ENCODE results near the gene WDR6.

The WDR6 gene, protein sequence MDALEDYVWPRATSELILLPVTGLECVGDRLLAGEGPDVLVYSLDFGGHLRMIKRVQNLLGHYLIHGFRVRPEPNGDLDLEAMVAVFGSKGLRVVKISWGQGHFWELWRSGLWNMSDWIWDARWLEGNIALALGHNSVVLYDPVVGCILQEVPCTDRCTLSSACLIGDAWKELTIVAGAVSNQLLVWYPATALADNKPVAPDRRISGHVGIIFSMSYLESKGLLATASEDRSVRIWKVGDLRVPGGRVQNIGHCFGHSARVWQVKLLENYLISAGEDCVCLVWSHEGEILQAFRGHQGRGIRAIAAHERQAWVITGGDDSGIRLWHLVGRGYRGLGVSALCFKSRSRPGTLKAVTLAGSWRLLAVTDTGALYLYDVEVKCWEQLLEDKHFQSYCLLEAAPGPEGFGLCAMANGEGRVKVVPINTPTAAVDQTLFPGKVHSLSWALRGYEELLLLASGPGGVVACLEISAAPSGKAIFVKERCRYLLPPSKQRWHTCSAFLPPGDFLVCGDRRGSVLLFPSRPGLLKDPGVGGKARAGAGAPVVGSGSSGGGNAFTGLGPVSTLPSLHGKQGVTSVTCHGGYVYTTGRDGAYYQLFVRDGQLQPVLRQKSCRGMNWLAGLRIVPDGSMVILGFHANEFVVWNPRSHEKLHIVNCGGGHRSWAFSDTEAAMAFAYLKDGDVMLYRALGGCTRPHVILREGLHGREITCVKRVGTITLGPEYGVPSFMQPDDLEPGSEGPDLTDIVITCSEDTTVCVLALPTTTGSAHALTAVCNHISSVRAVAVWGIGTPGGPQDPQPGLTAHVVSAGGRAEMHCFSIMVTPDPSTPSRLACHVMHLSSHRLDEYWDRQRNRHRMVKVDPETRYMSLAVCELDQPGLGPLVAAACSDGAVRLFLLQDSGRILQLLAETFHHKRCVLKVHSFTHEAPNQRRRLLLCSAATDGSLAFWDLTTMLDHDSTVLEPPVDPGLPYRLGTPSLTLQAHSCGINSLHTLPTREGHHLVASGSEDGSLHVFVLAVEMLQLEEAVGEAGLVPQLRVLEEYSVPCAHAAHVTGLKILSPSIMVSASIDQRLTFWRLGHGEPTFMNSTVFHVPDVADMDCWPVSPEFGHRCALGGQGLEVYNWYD

DNA sequence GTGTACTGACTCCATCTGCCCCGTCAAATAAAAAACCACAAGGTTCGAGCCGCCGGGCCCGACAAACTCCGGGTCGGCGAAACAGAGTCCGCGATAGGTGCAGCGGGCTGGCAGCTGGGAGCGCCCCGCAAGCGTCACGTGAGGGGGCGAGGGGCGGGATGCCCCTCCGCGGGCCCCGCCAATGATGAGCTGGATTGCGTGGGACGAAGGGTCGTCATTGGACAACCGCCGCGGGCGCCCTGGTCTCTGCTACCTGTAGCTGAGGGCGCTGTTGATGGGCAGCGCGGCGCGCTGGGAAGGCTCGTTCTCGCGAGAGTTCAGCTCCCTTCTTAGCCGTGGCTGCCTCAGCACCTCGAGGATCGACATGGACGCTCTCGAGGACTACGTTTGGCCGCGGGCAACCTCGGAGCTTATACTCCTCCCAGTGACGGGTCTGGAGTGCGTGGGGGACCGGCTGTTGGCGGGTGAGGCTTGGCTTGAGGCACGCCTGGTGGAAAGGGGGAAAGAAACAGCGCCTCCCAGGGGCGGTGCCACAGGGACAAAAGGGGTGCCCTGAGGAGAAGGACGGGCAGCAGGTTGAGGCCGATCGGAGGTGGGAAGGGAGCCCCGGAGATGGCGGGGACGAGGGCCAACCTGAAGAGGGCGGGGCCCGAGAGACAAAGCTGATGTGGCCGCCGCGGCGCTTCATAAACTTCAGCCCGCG, at the start of gene WDR6:
WDR6 (plus strand) TSS at position 324 of the 703 bp plus-strand sequence; CDS start at position 365, 41 bp downstream.
- peak; percentile 92 to 94 (median 93) for DNase-seq (ENCODE audit: low read depth in 3 of 3)

DNA sequence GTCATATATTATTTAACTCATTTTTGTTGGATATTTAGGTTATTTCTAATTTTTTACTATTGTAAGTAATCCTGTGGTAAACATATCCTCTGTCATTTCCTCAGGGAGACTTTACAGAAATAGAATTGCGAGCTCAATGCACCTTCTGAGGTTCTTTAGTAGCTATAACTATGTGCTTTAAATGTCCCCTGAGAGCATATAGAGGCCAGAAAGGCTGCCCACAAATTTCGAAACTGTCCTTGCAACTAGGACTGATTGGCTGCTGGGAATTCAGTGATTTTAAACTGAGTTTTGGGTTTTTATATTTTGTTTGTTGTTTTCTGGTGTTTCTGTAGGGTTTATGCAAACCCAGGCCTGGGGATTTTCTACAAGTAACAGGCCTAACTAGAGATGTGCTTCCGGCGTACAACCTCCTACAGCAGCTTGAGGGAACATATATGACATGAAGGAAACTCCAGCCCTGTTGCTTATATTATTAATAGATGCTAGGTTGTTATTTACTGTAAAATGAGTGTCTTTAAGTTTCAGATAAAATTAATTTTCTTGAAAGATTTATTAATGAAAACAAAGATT, 46.3 kb upstream of the WDR6 start:
- no peak for DNase-seq (ENCODE audit: low read depth in 3 of 3)

DNA sequence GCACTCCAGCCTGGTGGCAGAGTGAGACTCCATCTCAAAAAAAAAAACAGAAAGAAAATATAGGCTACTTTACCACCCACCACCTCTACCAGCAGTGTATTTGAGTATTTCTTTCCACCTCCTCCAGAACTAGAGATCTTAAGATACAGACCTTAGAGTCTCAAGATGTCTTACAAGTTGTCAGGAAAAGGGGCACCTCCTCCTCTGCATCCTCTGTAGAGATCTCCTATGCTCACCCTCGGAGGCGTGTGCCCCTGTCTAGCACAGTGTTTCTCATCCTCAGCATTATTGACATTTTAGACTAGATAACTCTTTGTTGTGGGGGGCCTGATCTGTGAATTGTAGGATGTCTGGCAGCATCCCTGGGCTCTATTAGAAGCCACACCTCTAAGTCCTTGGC, 44.9 kb upstream of the WDR6 start:
- DNase-seq (ENCODE audit: low read depth in 3 of 3) = no peak

DNA sequence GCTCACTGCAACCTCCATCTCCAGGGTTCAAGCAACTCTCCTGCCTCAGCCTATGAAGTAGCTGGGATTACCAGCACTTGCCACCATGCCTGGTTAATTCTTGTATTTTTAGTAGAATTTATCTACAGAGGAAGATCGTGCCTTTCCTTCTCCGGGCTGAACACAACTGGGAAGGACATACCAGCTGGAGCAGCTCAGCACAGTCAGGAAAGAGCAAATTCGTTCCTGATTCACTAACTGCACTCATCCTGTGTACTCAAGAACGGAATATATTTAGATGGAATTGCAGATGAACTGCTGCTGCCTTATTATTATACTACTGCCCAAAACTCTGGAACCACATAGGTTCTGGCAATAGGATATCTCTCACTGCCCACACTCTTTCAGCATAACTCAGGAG, 44.3 kb upstream of the WDR6 start:
- DNase-seq (ENCODE audit: low read depth in 3 of 3) = no peak

DNA sequence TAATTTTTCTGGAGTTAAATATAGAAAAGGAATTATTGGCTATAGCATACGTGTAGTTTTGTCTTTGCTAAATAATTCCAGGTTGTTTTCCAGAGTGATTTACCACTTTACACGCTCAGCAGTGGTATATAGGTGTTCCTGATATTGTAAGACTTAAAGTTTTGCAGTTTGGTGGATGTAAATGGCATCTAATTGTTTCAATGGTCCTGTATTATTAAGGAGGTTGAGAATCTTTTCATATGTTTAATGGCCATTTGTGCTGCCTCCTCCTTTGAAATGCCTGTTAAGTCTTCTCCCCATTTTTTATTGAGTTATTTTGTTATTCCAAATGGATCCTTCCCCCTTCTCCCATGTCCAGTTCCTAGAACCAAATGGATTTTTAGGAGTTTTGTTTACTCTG, 43.6 kb upstream of the WDR6 start:
- DNase-seq (ENCODE audit: low read depth in 3 of 3) = no peak

DNA sequence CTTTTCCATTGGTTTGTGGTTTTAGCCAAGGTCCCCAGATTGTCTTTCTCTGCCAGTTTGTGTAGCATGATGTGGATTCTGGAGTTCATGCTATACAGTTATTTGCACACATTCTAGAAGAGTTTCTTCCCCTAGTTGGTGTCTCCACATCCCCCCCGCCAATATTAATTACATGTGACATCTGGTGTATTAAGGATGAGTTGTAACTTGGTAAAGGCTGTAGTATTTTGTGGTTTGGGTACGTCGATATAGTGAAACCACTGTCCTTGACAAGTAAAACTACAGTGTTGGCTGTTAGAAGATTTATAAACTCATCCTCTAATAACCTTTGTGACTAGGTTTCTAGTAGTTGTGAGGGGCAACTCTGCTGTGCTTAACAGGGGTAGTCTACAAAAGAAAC, 40.8 kb upstream of the WDR6 start:
- no peak for DNase-seq (ENCODE audit: low read depth in 3 of 3)

DNA sequence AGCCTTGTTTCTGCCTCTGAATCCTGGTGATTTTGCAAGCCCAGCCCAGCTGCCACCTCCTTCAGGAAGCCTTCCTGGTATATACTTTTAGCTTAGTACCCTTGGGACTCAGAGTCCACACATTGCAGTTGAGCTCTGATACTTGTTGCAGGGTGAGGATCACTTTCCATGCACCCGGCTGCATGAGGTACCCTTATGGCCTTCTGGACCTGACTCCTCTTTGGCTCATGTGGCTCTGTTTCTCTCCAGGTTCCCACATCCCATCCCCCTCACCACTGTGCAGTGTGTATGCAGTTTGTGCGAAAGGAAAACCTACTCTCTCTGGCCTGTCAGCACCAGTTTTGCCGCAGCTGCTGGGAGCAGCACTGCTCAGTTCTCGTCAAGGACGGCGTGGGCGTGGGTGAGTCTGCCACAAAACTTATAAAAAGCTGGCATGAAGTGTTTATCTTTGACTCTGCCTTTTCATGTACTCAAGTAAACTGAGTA, 40.3 kb upstream of the WDR6 start:
- no peak for DNase-seq (ENCODE audit: low read depth in 3 of 3)

DNA sequence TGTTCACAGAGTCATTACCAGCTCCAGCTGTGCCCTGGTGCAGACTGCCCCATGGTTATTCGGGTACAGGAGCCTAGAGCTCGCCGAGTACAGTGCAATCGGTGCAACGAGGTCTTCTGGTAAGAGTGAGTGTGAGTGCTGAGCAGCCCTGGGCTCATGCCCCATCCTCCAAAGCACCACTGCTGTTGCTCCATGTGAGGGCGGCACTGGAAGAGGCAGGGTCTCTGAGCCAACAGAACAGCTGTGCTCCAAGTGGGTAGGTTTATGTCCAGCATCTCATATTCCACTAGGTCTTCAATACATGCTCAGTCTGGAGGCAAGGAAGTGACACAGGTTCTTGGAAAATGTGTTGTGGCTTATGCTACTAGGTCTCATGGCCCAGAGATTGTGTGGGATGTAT, 36.6 kb upstream of the WDR6 start:
- no peak for DNase-seq (ENCODE audit: low read depth in 3 of 3)

DNA sequence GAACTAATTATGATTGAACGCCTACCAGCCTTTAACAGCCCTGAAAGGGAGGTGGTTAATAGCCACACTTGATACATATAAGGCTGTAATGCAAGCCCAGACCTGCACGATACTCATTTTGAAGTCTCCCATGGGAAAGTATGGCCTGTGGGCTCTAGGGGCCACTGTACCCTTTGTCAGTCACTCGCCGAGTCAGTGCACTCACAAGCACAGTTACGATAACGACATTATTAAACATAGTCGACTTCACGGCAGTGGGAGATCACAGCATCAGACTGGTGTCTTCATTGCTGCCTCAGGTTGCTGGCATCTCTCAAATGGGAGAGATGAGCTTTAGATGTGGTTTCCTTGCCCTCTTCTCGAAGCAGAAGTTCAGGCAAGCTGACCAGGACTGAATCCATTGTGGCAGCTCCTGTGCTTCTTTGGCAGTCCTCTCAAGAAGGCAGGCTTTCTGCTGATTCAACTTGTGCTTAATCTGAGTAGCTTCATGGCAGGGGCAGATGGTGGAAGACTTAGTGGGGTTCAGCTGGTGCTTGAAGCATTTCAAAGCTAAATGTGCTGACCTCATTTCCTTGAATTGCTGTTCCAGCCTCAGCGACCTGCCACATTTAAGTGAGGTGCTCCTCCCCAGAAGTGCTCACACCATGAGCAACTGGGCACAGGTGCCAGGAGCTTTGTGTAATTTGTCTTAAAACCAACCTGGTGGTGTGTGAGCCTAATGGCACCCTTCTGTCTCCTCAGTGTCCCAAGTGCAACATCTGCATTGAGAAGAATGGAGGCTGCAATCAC, 32.9 kb upstream of the WDR6 start:
- no peak for DNase-seq (ENCODE audit: low read depth in 3 of 3)

DNA sequence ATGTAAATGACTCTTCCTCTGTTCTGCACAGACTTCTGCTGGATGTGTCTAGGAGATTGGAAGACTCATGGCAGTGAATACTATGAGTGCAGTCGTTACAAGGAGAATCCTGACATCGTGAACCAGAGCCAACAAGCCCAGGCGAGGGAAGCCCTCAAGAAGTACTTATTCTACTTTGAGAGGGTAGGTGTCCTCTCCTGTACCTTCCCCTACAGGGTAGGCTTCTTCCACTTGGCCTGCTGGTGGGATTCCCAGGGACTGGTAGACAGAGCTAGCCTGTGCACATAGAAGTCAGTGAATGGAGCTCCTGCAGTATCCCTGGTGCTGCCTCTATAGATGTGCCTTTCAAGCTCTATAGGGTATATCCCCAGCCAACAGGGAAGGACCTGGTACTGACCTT, 27.7 kb upstream of the WDR6 start:
- DNase-seq (ENCODE audit: low read depth in 3 of 3) = no peak

DNA sequence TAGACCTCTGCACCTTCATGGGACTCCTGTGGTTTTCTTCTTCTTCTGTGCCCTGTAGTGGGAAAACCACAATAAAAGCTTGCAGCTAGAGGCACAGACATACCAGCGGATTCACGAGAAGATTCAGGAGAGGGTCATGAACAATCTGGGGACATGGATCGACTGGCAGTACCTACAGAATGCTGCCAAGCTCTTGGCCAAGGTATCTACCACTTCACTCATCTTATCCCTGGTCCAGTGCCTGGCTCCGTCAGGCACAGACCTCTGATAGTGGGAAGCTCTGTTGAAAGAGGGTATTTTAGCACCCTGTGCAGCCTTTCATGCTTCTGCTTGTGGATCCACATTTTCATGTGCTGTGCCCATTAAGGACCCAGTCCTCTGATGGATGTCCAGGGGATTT, 26.9 kb upstream of the WDR6 start:
- no peak for DNase-seq (ENCODE audit: low read depth in 3 of 3)

DNA sequence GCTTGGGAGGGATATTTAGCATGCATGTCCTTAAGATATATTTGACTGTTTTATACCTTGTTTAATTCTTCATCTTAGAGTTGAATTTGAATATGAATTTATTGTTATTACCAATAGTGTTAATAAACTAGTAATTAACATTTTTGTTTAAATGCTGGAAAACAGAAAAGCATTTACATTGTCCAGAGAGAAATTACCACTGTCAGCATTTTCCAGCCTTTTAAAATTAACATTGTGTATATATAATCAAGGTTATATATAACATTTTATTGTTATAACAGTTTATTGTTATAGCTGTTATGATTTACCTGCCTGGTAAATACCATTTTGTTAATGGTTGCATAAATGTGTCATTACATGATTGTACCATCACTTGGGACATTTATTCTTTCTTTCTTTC, 25.2 kb upstream of the WDR6 start:
- DNase-seq (ENCODE audit: low read depth in 3 of 3) = no peak

DNA sequence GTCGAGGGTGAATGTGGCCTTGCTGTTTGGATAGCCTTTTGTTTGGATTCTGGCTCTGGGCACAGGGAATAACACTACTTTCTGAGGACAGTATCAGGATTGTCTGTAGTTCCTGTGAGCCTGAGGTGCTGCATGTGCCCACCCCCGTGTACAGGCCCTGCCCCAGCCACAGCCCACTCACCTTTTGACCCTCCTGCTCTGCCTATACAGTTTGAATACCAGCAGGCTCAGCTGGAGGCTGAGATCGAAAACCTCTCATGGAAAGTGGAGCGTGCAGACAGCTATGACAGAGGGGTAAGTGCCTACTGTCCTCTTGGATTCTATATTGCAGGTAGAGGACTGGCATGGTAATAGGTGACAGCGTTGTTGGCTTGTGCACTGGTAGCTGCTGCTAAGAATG, 24.5 kb upstream of the WDR6 start:
- DNase-seq (ENCODE audit: low read depth in 3 of 3) = no peak

DNA sequence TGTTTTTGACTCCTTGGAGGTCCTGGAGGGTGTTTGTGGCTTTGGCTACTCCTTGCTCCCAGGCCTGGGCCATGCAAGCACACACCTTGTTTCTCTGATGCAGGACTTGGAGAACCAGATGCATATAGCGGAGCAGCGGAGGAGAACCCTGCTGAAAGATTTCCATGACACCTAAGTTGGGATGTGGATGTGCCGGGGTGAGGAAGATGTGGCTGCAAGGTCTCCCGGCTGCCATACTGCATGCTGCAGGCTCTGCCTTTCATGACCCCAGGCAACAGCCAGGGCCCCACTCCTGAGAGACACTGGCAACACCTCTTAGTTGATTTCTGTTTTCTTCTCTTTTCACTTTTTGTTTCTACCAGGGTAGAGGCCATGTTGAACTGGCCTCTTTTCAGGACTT, 24.1 kb upstream of the WDR6 start:
- DNase-seq (ENCODE audit: low read depth in 3 of 3) = no peak

DNA sequence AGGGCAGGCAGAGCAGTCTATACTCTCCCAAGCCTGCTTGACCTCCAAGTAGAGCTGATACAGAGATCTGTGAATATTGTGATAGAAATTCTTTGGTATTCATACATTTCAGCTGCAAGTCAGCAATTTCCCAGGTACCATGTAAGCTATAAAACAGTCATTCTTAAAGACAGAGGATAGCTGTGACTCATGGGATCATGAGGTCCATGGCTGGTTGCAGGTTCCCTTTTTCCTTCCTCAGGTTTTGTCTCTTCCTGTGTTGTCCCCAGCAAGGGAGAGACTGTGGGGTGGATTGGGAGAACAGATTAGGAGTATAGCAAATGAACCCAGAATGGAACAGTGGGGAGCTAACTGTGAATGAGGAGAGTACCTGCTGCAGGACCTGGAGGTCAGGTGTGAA, 22.5 kb upstream of the WDR6 start:
- no peak for DNase-seq (ENCODE audit: low read depth in 3 of 3)

DNA sequence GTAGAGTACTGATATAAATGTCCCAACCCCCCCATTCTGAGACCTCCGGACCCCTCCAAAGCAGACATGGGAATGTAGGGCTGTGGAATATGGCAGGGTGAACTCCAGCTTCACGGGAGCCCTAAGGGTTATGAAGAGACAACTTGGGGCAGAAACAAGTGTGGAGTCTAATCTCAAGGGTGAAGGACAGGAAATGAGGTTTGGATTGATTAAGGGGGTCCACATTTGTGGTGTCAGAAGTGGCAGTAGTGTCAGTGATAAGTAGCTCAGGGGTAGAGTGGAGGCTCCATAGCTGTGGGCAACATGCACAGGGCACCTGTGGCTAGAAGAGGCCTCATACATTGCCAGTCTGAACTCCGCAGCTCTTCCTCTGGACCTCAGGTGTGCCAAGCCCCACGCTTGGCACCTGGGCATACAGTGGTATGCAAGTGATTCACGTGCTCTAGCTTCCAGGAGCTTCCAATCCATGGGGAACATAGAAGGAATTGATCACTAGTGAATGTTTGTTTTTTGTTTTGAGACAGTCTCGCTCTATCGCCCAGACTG, 21.3 kb upstream of the WDR6 start:
- no peak for DNase-seq (ENCODE audit: low read depth in 3 of 3)

DNA sequence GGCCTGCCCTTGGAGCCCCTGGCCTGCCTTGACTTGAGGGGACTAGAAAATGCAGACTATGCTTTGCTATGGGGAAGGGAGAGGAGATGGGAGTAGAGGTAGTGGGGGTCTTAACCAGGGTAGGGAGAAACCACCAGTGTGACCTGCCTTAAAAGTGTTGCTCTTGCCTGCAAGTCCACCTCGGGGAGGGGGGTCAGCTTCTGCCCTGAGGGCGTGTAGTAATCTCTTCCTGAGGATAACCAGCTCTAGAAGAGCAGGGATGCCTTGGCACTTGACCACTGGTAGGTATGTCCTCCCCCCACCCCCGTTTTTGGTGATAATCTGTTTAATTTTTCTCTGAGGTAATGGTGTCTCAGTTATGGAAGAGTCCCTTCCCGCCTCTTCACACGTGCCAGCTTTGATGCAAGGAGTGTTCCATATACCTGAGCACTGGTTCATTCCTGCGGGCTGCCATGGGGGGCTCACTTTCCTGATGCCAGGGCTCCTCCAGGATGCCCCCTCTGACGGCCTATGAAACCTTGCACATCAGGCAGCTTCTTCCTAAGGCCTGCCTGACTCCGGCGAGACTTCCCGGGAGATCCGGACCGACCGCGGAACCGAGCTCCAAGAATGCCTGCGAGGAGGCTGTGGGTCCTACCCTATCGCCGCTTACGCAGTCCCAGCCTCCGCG, 17.9 kb upstream of the WDR6 start:
- no peak for DNase-seq (ENCODE audit: low read depth in 3 of 3)

DNA sequence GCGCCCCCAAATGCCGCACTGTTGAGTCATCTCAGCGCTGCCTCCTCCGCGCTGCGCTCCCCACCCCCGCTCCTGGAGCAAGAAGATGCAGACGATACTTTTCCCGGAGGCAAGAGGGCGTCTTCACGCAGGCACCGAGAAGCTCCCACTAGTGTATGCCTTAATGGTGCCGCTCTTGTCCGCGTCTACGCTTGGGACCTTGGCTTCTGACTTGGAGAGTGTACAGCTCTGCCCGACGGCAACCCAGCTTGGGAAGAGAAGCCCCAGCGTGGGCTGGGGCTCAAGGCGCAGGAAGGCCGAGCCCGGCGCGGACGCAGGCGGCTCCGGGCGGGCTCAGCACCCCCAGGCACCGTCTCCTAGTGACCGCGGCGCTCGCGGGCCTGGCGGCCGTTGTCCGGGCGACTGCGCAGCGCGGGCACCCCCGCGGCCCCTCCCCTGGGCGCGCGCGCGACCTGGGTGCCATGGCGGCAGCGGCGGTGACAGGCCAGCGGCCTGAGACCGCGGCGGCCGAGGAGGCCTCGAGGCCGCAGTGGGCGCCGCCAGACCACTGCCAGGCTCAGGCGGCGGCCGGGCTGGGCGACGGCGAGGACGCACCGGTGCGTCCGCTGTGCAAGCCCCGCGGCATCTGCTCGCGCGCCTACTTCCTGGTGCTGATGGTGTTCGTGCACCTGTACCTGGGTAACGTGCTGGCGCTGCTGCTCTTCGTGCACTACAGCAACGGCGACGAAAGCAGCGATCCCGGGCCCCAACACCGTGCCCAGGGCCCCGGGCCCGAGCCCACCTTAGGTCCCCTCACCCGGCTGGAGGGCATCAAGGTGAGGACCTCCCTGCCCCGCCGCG, 17.2 kb upstream of the WDR6 start, which contains the start of gene P4HTM:
P4HTM (plus strand) TSS at position 446 of the 840 bp plus-strand sequence; CDS start at position 462, 16 bp downstream.
- peak; percentile 62 to 84 (median 79) for DNase-seq (ENCODE audit: low read depth in 3 of 3)
